OCI-LY1 (cell line): ENCODE measurements around the gene GTF3C5.

Experiments
- H2AFZ ChIP-seq: fragments of 200-600 bp; sonication (generic), shearing (Covaris generic); 2 replicates; pipeline ENCODE4 v1.6.0; 2014; ENCODE audit warnings: antibody characterized with exemption, mild to moderate bottlenecking, low read length
- H3F3A ChIP-seq: fragments of 200-600 bp; sonication (generic), shearing (Covaris generic); 2 replicates; pipeline ENCODE4 v1.6.0; 2014; ENCODE audit warnings: mild to moderate bottlenecking, antibody characterized with exemption, low read length, moderate library complexity; ENCODE audit not compliant: insufficient read depth
- H3K27ac ChIP-seq: fragments of 200-600 bp; sonication (generic); 2 replicates; pipeline ENCODE4 v1.5.1; 2014; ENCODE audit warnings: low read length, mixed run types, mild to moderate bottlenecking, low read depth; ENCODE audit not compliant: poor library complexity, severe bottlenecking
- H3K27me3 ChIP-seq: fragments of 200-600 bp; sonication (generic); 2 replicates; pipeline ENCODE4 v1.6.0; 2014; ENCODE audit warnings: antibody characterized with exemption, mild to moderate bottlenecking, low read length, moderate library complexity; ENCODE audit not compliant: insufficient read depth
- H3K36me3 ChIP-seq: fragments of 200-600 bp; sonication (generic); 2 replicates; pipeline ENCODE4 v1.6.1; 2014; ENCODE audit warnings: mild to moderate bottlenecking, antibody characterized with exemption, low read length, moderate library complexity, mixed read lengths; ENCODE audit not compliant: insufficient read depth
- H3K4me1 ChIP-seq: fragments of 200-600 bp; sonication (generic); 2 replicates; pipeline ENCODE4 v1.5.1; 2014; ENCODE audit warnings: mild to moderate bottlenecking, low read length, moderate library complexity; ENCODE audit not compliant: insufficient read depth, severe bottlenecking
- H3K4me2 ChIP-seq: fragments of 200-600 bp; sonication (generic), shearing (Covaris generic); 2 replicates; pipeline ENCODE4 v1.6.1; 2014; ENCODE audit warnings: low read length
- H3K4me3 ChIP-seq: fragments of 200-600 bp; sonication (generic); 2 replicates; pipeline ENCODE4 v1.5.1; 2014; ENCODE audit warnings: low read length, low read depth, mild to moderate bottlenecking, mixed read lengths; ENCODE audit not compliant: poor library complexity, severe bottlenecking
- H3K79me2 ChIP-seq: fragments of 200-600 bp; shearing (Covaris generic); 2 replicates; pipeline ENCODE4 v1.6.1; 2016; ENCODE audit warnings: mixed run types, low read length, mixed read lengths; ENCODE audit not compliant: insufficient read depth
- H3K9ac ChIP-seq: fragments of 200-600 bp; sonication (generic), shearing (Covaris generic); 2 replicates; pipeline ENCODE4 v1.6.1; 2014; ENCODE audit warnings: mild to moderate bottlenecking, low read length, mixed read lengths
- H3K9me2 ChIP-seq: fragments of 200-600 bp; sonication (generic), shearing (Covaris generic); 2 replicates; pipeline ENCODE4 v1.6.1; 2014; ENCODE audit warnings: low read depth, mild to moderate bottlenecking, low read length, mixed read lengths
- H3K9me3 ChIP-seq: fragments of 200-600 bp; shearing (Covaris generic); 2 replicates; pipeline ENCODE4 v1.6.1; 2014; ENCODE audit warnings: low read length, mixed read lengths
- H4K20me1 ChIP-seq: fragments of 200-600 bp; sonication (generic), shearing (Covaris generic); 2 replicates; pipeline ENCODE4 v1.6.0; 2016; ENCODE audit warnings: mild to moderate bottlenecking, low read length; ENCODE audit not compliant: insufficient read depth
- CTCF ChIP-seq: fragments of 200-600 bp; sonication (generic), shearing (Covaris generic); IDR thresholded peaks from 2 replicates; pipeline ENCODE4 v1.5.1; 2017; ENCODE audit warnings: mild to moderate bottlenecking, antibody characterized with exemption, low read length, moderate library complexity, mixed read lengths
- EZH2 ChIP-seq: fragments of 200-600 bp; sonication (generic), shearing (Covaris generic); IDR thresholded peaks from 2 replicates; pipeline ENCODE4 v1.8.0; 2017; ENCODE audit warnings: borderline replicate concordance, mixed run types, mild to moderate bottlenecking, antibody characterized with exemption, low read length, moderate library complexity, mixed read lengths

GTF3C5 gene

GRCh38 chr9:133098104-133098754 is 67.4 kb downstream of the GTF3C5 start:
- Histone ChIP-seq H3K36me3 (peaks cover 65% of the 10 kb centered on the region), H3F3A (no peaks in the 10 kb centered on the region), H3K4me2 (no peak overlapping the region), H3K4me1 (no peaks in the 10 kb centered on the region), H3K9me2 (no peaks in the 10 kb centered on the region), H3K27ac (no peak overlapping the region), H3K9me3 (peaks cover 9% of the 10 kb centered on the region), H4K20me1 (no peaks in the 10 kb centered on the region), H3K27me3 (no peaks in the 10 kb centered on the region), H3K79me2 (no peaks in the 10 kb centered on the region), H3K9ac (no peak overlapping the region), H2AFZ (no peak overlapping the region), H3K4me3 (no peak overlapping the region)
- no peak for TF ChIP-seq CTCF
- no peak for TF ChIP-seq EZH2

- H3K36me3 ChIP-seq = peaks cover 65% of the 10 kb centered on the region
Observed at GRCh38 chr9:133098871-133099270, 68.1 kb downstream of the GTF3C5 start.

GRCh38 chr9:133099726-133100505 is 69.1 kb downstream of the GTF3C5 start:
- H3K79me2 ChIP-seq = no peaks in the 10 kb centered on the region
- H3F3A ChIP-seq = no peaks in the 10 kb centered on the region
- H2AFZ ChIP-seq = no peak overlapping the region
- H3K27ac ChIP-seq = no peak overlapping the region
- H3K4me1 ChIP-seq = no peaks in the 10 kb centered on the region
- H3K9me2 ChIP-seq = no peaks in the 10 kb centered on the region
- no peak overlapping the region for H3K4me2 ChIP-seq
- H4K20me1 ChIP-seq = no peaks in the 10 kb centered on the region
- H3K36me3 ChIP-seq = peaks cover 65% of the 10 kb centered on the region
- H3K27me3 ChIP-seq = no peaks in the 10 kb centered on the region
- H3K4me3 ChIP-seq = no peak overlapping the region
- peaks cover 9% of the 10 kb centered on the region for H3K9me3 ChIP-seq
- TF ChIP-seq CTCF (no peak), EZH2 (no peak)
- H3K9ac ChIP-seq = no peak overlapping the region

More at GRCh38 chr9:133098871-133099270, 68.1 kb downstream of the GTF3C5 start:
- Histone ChIP-seq H3K27me3 (no peaks in the 10 kb centered on the region), H3F3A (no peaks in the 10 kb centered on the region), H3K9me3 (peaks cover 9% of the 10 kb centered on the region), H4K20me1 (no peaks in the 10 kb centered on the region), H3K9me2 (no peaks in the 10 kb centered on the region), H3K27ac (no peak overlapping the region), H2AFZ (no peak overlapping the region), H3K4me3 (no peak overlapping the region), H3K4me1 (no peaks in the 10 kb centered on the region), H3K79me2 (no peaks in the 10 kb centered on the region), H3K4me2 (no peak overlapping the region), H3K9ac (no peak overlapping the region)
- TF ChIP-seq EZH2 (no peak), CTCF (no peak)
